H9 (cell line): ENCODE results near the gene NACC2. TPM values are rescaled to one million over a fixed set of nuclear protein-coding genes. Genes with fewer than 3 reads are reported as not detected.
A peak's percentile ranks its signal among the peaks of the same experiment; 100 is the strongest.

Experiments used
- DNase-seq: peaks from one replicate; pipeline ENCODE4 v3.0.0-alpha.2; 2017
- H2AFZ ChIP-seq: one replicate; pipeline ENCODE4 v1.6.1; 2013; ENCODE audit warnings: mild to moderate bottlenecking, low read length, control low read depth, moderate library complexity
- H2AK5ac ChIP-seq: 2 replicates; pipeline ENCODE4 v1.6.1; 2013; ENCODE audit warnings: low read length, control low read depth, mixed read lengths; ENCODE audit not compliant: insufficient read length
- H2BK120ac ChIP-seq: one replicate; pipeline ENCODE4 v1.6.1; 2013; ENCODE audit warnings: low read depth, mild to moderate bottlenecking, low read length, control low read depth, inconsistent platforms; ENCODE audit not compliant: poor library complexity, severe bottlenecking
- H2BK12ac ChIP-seq: 2 replicates; pipeline ENCODE4 v1.6.1; 2013; ENCODE audit warnings: low read length, control low read depth, mixed read lengths, low read depth; ENCODE audit not compliant: insufficient read length
- H2BK15ac ChIP-seq: 2 replicates; pipeline ENCODE4 v1.6.1; 2013; ENCODE audit warnings: low read depth, low read length, control low read depth
- H2BK20ac ChIP-seq: one replicate; pipeline ENCODE4 v1.6.1; 2013; ENCODE audit warnings: low read depth, mild to moderate bottlenecking, low read length, control low read depth, inconsistent platforms; ENCODE audit not compliant: poor library complexity, severe bottlenecking
- H2BK5ac ChIP-seq: 2 replicates; pipeline ENCODE4 v1.6.1; 2013; ENCODE audit warnings: low read length, control low read depth, mixed read lengths; ENCODE audit not compliant: insufficient read length
- H3K14ac ChIP-seq: 2 replicates; pipeline ENCODE4 v1.6.1; 2013; ENCODE audit warnings: low read length, control low read depth; ENCODE audit not compliant: insufficient read depth
- H3K18ac ChIP-seq: 2 replicates; pipeline ENCODE4 v1.6.1; 2013; ENCODE audit warnings: low read depth, mild to moderate bottlenecking, mixed read lengths, low read length, control low read depth; ENCODE audit not compliant: insufficient read length
- H3K23ac ChIP-seq: 2 replicates; pipeline ENCODE4 v1.6.1; 2013; ENCODE audit warnings: low read length, control low read depth, mixed read lengths, low read depth; ENCODE audit not compliant: insufficient read length
- H3K23me2 ChIP-seq: 2 replicates; pipeline ENCODE4 v1.6.1; 2013; ENCODE audit warnings: low read depth, mild to moderate bottlenecking, mixed read lengths, low read length, control low read depth; ENCODE audit not compliant: insufficient read length, poor library complexity, severe bottlenecking
- H3K27ac ChIP-seq: 2 replicates; pipeline ENCODE4 v1.5.1; 2013; ENCODE audit warnings: low read length, control low read depth, mixed read lengths, low read depth; ENCODE audit not compliant: insufficient read length
- H3K27me3 ChIP-seq: 2 replicates; pipeline ENCODE4 v1.6.1; 2013; ENCODE audit warnings: low read length, control low read depth, inconsistent platforms; ENCODE audit not compliant: insufficient read depth
- H3K4ac ChIP-seq: 2 replicates; pipeline ENCODE4 v1.6.1; 2013; ENCODE audit warnings: low read depth, mild to moderate bottlenecking, control low read depth, inconsistent platforms, low read length, moderate library complexity
- H3K4me1 ChIP-seq: 2 replicates; pipeline ENCODE4 v1.6.1; 2013; ENCODE audit warnings: low read length, control low read depth, inconsistent platforms; ENCODE audit not compliant: insufficient read depth
- H3K4me2 ChIP-seq: 2 replicates; pipeline ENCODE4 v1.6.1; 2013; ENCODE audit warnings: low read length, control low read depth, mixed read lengths; ENCODE audit not compliant: insufficient read length, insufficient read depth
- H3K56ac ChIP-seq: 2 replicates; pipeline ENCODE4 v1.6.1; 2013; ENCODE audit warnings: low read depth, mild to moderate bottlenecking, mixed read lengths, low read length, control low read depth; ENCODE audit not compliant: insufficient read length
- H3K79me1 ChIP-seq: 2 replicates; pipeline ENCODE4 v1.6.1; 2013; ENCODE audit warnings: low read depth, mild to moderate bottlenecking, moderate library complexity, low read length, control low read depth, inconsistent platforms; ENCODE audit not compliant: insufficient read depth, poor library complexity, severe bottlenecking
- H3K79me2 ChIP-seq: 2 replicates; pipeline ENCODE4 v1.6.1; 2013; ENCODE audit warnings: low read length, control low read depth, inconsistent platforms; ENCODE audit not compliant: insufficient read depth
- H3K9ac ChIP-seq: 2 replicates; pipeline ENCODE4 v1.6.1; 2013; ENCODE audit warnings: low read length, control low read depth, mixed read lengths; ENCODE audit not compliant: insufficient read length; ENCODE audit errors: extremely low read depth
- H3K9me3 ChIP-seq: one replicate; pipeline ENCODE4 v1.6.1; 2013; ENCODE audit warnings: low read depth, low read length, inconsistent platforms; ENCODE audit not compliant: control insufficient read depth
- H3T11ph ChIP-seq: one replicate; pipeline ENCODE4 v1.6.1; 2013; ENCODE audit warnings: mild to moderate bottlenecking, low read length, control low read depth, inconsistent platforms
- H4K20me1 ChIP-seq: one replicate; pipeline ENCODE4 v1.6.1; 2013; ENCODE audit not compliant: control insufficient read depth, insufficient read length, insufficient read depth
- H4K5ac ChIP-seq: 2 replicates; pipeline ENCODE4 v1.6.1; 2013; ENCODE audit warnings: low read depth, mild to moderate bottlenecking, mixed read lengths, low read length, control low read depth; ENCODE audit not compliant: insufficient read length
- H4K8ac ChIP-seq: replicated peaks from 2 replicates; pipeline ENCODE4 v1.6.1; 2013; ENCODE audit warnings: low read length, control low read depth, mixed read lengths, low read depth; ENCODE audit not compliant: insufficient read length
- H4K91ac ChIP-seq: 2 replicates; pipeline ENCODE4 v1.6.1; 2013; ENCODE audit warnings: low read depth, mild to moderate bottlenecking, moderate library complexity, mixed read lengths, low read length, control low read depth; ENCODE audit not compliant: insufficient read length
- H3K27ac Mint-ChIP-seq, 3 experiments: 2 replicates in 2 of 3; 3 replicates in 1 of 3; pipeline ENCODE4 v1.8.0; 2020 to 2021; ENCODE audit warnings: mixed read lengths in 3 of 3, mild to moderate bottlenecking in 1 of 3, moderate library complexity in 1 of 3
- H3K27me3 Mint-ChIP-seq: 2 replicates; pipeline ENCODE4 v1.8.0; 2021; ENCODE audit warnings: low read depth, mild to moderate bottlenecking, moderate library complexity, mixed read lengths
- H3K36me3 Mint-ChIP-seq, 3 experiments: 2 replicates in 2 of 3; 3 replicates in 1 of 3; pipeline ENCODE4 v1.8.0; 2020 to 2021; ENCODE audit warnings: low read depth in 3 of 3, mixed read lengths in 3 of 3; ENCODE audit not compliant: insufficient read depth in 1 of 3
- H3K4me1 Mint-ChIP-seq, 2 experiments: 2 replicates each; pipeline ENCODE4 v1.8.0; 2020; ENCODE audit warnings: mixed read lengths in 2 of 2
- H3K4me3 Mint-ChIP-seq, 2 experiments: 2 replicates in 1 of 2; 3 replicates in 1 of 2; pipeline ENCODE4 v1.8.0; 2020 to 2021; ENCODE audit warnings: mild to moderate bottlenecking in 2 of 2, mixed read lengths in 2 of 2, moderate library complexity in 1 of 2
- H3K9me3 Mint-ChIP-seq, 2 experiments: 2 replicates in 1 of 2; 3 replicates in 1 of 2; pipeline ENCODE4 v1.8.0; 2020; ENCODE audit warnings: mild to moderate bottlenecking in 2 of 2, mixed read lengths in 2 of 2, moderate library complexity in 1 of 2
- WGBS: extraction: QIAGEN DNeasy Blood & Tissue Kit; methylation state at CpG from one replicate; pipeline ENCODE4 v1.1.7; 2013; ENCODE audit warnings: missing lambda C conversion rate, low lambda C conversion rate, mixed read lengths; ENCODE audit not compliant: insufficient read length; ENCODE audit errors: extremely low coverage; 5-methylcytosine and 5-hydroxymethylcytosine counted together
- total RNA-seq: library from RNA; stranded (reverse); gene quantifications from 2 replicates; pipeline ENCODE4 v1.2.1, GENCODE V29; 2021
- TF ChIP-seq, protein P1 (sequence below): fragments of 200-600 bp; sonication (generic); conservative IDR thresholded peaks from 3 replicates; pipeline ENCODE4 v1.8.0; 2021; ENCODE audit warnings: antibody characterized with exemption, mild to moderate bottlenecking

NACC2 gene
- total RNA-seq, 1 experiment from 2014 or later: 11.5 TPM

DNA sequence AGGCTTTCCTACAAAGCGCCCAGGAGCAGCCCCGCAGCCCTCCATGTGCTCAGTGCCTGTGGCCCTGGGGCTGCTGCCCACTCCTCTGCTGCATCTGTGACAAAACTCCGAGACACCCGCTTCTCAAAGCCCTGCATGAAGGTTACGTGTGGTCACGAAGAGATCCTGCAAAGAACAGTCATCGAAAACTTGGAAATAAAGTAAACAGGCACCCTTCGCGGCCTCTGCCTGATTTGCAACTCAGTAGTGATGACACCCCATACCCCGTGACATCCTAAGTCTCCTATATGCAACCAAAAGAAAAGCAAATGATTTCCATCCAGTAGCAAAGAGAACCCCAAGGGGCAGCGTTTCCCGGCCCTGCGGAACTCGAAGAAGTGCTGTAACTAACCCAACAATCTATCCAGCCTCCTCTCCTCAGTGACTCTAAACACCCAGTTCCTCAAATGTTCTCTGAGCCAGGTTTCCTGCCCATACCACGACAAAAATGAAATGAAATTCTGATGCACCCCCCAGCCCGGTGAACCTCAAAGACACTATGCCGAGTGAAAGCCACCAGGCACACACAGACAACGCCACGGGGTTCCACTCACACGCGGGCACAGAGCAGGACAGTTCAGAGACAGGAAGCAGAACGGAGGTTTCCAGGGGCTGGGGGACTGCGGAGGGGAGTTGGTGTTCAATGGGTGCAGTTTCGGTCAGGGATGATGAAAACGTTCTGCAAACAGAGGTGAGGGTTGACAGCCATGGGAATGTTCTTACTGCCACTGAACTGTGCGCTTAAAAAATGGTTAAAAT, 19.0 kb downstream of the NACC2 start:
- Histone ChIP-seq H3K4ac (no peak overlapping the region), H3K23me2 (no peaks in the 10 kb centered on the region), H2AK5ac (no peak overlapping the region), H2AFZ (no peak overlapping the region), H2BK20ac (no peak overlapping the region), H2BK12ac (no peak overlapping the region), H2BK5ac (no peak overlapping the region), H3K79me1 (no peaks in the 10 kb centered on the region), H3K79me2 (no peaks in the 10 kb centered on the region), H4K20me1 (no peaks in the 10 kb centered on the region), H3T11ph (no peak overlapping the region), H3K14ac (no peak overlapping the region), H3K27me3 (no peaks in the 10 kb centered on the region), H3K56ac (no peak overlapping the region), H3K9ac (no peak overlapping the region), H3K4me1 (no peaks in the 10 kb centered on the region), H3K9me3 (no peaks in the 10 kb centered on the region), H2BK15ac (no peak overlapping the region), H2BK120ac (no peak overlapping the region), H4K91ac (no peak overlapping the region), H4K8ac (no peak overlapping the region), H3K23ac (no peak overlapping the region), H4K5ac (no peak overlapping the region), H3K18ac (no peak overlapping the region), H3K27ac (no peak overlapping the region), H3K4me2 (no peak overlapping the region)
- TF ChIP-seq, protein P1, sequence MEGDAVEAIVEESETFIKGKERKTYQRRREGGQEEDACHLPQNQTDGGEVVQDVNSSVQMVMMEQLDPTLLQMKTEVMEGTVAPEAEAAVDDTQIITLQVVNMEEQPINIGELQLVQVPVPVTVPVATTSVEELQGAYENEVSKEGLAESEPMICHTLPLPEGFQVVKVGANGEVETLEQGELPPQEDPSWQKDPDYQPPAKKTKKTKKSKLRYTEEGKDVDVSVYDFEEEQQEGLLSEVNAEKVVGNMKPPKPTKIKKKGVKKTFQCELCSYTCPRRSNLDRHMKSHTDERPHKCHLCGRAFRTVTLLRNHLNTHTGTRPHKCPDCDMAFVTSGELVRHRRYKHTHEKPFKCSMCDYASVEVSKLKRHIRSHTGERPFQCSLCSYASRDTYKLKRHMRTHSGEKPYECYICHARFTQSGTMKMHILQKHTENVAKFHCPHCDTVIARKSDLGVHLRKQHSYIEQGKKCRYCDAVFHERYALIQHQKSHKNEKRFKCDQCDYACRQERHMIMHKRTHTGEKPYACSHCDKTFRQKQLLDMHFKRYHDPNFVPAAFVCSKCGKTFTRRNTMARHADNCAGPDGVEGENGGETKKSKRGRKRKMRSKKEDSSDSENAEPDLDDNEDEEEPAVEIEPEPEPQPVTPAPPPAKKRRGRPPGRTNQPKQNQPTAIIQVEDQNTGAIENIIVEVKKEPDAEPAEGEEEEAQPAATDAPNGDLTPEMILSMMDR: no peak
- Mint-ChIP-seq H3K9me3 (no peaks in the 10 kb centered on the region), H3K4me3 (no peak overlapping the region; a peak in 1 of 5 replicates), H3K4me1 (peaks cover 10 to 11% of the 10 kb centered on the region in 2 experiments), H3K27me3 (no peaks in the 10 kb centered on the region), H3K36me3 (peaks cover 0 to 3% (median 0%) of the 10 kb centered on the region in 3 experiments; a peak in 1 of 7 replicates), H3K27ac (peak overlapping the region; percentile 26 to 85 (median 50); a peak in 6 of 7 replicates)
- no CpG with 5 or more reads among the region's 26 CpGs for WGBS
- peak; percentile 20 for DNase-seq
